HepG2 (cell line): ENCODE measurements around the gene TRAP1. TPM values are rescaled to one million over a fixed set of nuclear protein-coding genes. Genes with fewer than 3 reads are reported as not detected.

Experiments used
- FOXO1 ChIP-seq: sonication (generic); formaldehyde crosslinking; IDR thresholded peaks from 2 replicates; pipeline ENCODE4 v1.4.0; 2020; ENCODE audit warnings: missing genetic modification reagents
- GMEB1 ChIP-seq: sonication (generic); formaldehyde crosslinking; IDR thresholded peaks from 2 replicates; pipeline ENCODE4 v1.5.1; 2020; ENCODE audit warnings: missing genetic modification reagents, mild to moderate bottlenecking, borderline replicate concordance
- MBD4 ChIP-seq: IDR thresholded peaks from 2 replicates; pipeline ENCODE4 v1.6.1; 2012; ENCODE audit warnings: low read length, inconsistent platforms, borderline replicate concordance
- RELA ChIP-seq: sonication (generic); formaldehyde crosslinking; IDR thresholded peaks from 2 replicates; pipeline ENCODE4 v1.4.0; 2020; ENCODE audit warnings: missing genetic modification reagents
- TCF12 ChIP-seq, 2 experiments: fragments of 450-650 bp in 1 of 2; sonication (generic) in 1 of 2; formaldehyde crosslinking in 1 of 2; IDR thresholded peaks; 2 replicates each; pipeline versions ENCODE4 v1.6.1 to v1.8.0; 2017 to 2022; ENCODE audit warnings: antibody characterized with exemption in 1 of 2, mild to moderate bottlenecking in 1 of 2, missing genetic modification reagents in 1 of 2, moderate library complexity in 1 of 2
- ZNF180 ChIP-seq: sonication (generic); formaldehyde crosslinking; IDR thresholded peaks from 2 replicates; pipeline ENCODE4 v1.4.0; 2020; ENCODE audit warnings: low read depth, missing genetic modification reagents, borderline replicate concordance
- ZNF501 ChIP-seq: sonication (generic); formaldehyde crosslinking; IDR thresholded peaks from 2 replicates; pipeline ENCODE4 v1.5.1; 2020; ENCODE audit warnings: mild to moderate bottlenecking, moderate library complexity, missing genetic modification reagents
- ZNF777 ChIP-seq: sonication (generic); formaldehyde crosslinking; IDR thresholded peaks from 2 replicates; pipeline ENCODE4 v1.4.0; 2020; ENCODE audit warnings: missing genetic modification reagents
- ZNF790 ChIP-seq: sonication (generic); formaldehyde crosslinking; IDR thresholded peaks from 2 replicates; pipeline ENCODE4 v1.8.0; 2022; ENCODE audit warnings: missing genetic modification reagents, mild to moderate bottlenecking, borderline replicate concordance
- ZNF883 ChIP-seq: sonication (generic); formaldehyde crosslinking; IDR thresholded peaks from 2 replicates; pipeline ENCODE4 v1.5.1; 2020; ENCODE audit warnings: mild to moderate bottlenecking, missing genetic modification reagents; ENCODE audit errors: not compliant biosample characterization
- polyA plus RNA-seq, 8 experiments: library from polyadenylated mRNA; depleted of rRNA in 3 of 8; stranded (reverse) in 7 of 8; unstranded in 1 of 8; fragments of >200 nt; fragmentation: Illumina TruSeq in 4 of 8; extraction: Trizol in 4 of 8; gene quantifications; 2 replicates each; pipeline versions ENCODE4 v1.2.1 to v1.2.3, GENCODE V29; 2011 to 2016; ENCODE audit warnings: low read depth in 4 of 8, missing spikeins in 1 of 8, mixed read lengths in 1 of 8; ENCODE audit not compliant: insufficient read depth in 1 of 8
- total RNA-seq, 5 experiments: library from RNA; depleted of rRNA; stranded (reverse); fragments of >200 nt; fragmentation: Illumina TruSeq; extraction: Trizol; gene quantifications; 2 replicates each; pipeline ENCODE4 v1.2.3, GENCODE V29; 2016; ENCODE audit warnings: low read depth in 1 of 5
- TF ChIP-seq, protein P1 (sequence below): sonication (generic); formaldehyde crosslinking; IDR thresholded peaks from 2 replicates; pipeline ENCODE4 v1.4.0; 2020; ENCODE audit warnings: missing genetic modification reagents
- TF ChIP-seq, protein P2 (sequence below): sonication (generic); formaldehyde crosslinking; IDR thresholded peaks from 2 replicates; pipeline ENCODE4 v1.9.0; 2021; ENCODE audit warnings: missing genetic modification reagents, borderline replicate concordance

Gene TRAP1
- total and polyA plus RNA-seq, 2 of the 13 experiments (the other 11 are each of a cell fraction or from before 2014, with no cell fraction given): 127 to 240 TPM

DNA sequence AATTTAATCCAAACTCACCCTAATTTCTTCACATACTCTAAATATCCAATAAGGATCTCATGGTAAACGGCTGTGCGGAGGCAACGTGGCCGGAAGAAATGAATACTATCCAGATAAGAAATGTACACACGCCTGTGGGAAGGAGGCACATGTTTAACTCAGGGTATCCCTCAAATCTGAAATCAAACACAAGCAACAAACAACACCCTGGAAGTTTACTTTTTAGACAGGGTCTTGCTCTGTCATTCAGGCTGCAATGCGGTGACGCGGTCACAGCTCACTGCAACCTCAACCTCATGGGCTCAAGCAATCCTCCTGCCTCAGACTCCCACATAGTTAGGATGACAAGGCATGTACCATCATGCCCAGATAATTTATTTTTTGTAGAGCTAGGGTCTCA is 21.2 kb upstream of the TRAP1 start (continued):
- TF ChIP-seq, protein P1, sequence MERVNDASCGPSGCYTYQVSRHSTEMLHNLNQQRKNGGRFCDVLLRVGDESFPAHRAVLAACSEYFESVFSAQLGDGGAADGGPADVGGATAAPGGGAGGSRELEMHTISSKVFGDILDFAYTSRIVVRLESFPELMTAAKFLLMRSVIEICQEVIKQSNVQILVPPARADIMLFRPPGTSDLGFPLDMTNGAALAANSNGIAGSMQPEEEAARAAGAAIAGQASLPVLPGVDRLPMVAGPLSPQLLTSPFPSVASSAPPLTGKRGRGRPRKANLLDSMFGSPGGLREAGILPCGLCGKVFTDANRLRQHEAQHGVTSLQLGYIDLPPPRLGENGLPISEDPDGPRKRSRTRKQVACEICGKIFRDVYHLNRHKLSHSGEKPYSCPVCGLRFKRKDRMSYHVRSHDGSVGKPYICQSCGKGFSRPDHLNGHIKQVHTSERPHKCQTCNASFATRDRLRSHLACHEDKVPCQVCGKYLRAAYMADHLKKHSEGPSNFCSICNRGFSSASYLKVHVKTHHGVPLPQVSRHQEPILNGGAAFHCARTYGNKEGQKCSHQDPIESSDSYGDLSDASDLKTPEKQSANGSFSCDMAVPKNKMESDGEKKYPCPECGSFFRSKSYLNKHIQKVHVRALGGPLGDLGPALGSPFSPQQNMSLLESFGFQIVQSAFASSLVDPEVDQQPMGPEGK (CRISPR knock-in tag): no peak
- TF ChIP-seq GMEB1 (no peak), ZNF180 (no peak), TCF12 (IDR thresholded peaks at IDR 0.05) (no peak), TCF12 (CRISPR knock-in tag; IDR thresholded peaks at IDR 0.05) (no peak), FOXO1 (CRISPR knock-in tag) (no peak), ZNF883 (CRISPR knock-in tag) (no peak), ZNF777 (CRISPR knock-in tag) (no peak), MBD4 (no peak), ZNF501 (no peak), ZNF790 (CRISPR knock-in tag) (no peak), RELA (CRISPR knock-in tag) (no peak)
- TF ChIP-seq, protein P2, sequence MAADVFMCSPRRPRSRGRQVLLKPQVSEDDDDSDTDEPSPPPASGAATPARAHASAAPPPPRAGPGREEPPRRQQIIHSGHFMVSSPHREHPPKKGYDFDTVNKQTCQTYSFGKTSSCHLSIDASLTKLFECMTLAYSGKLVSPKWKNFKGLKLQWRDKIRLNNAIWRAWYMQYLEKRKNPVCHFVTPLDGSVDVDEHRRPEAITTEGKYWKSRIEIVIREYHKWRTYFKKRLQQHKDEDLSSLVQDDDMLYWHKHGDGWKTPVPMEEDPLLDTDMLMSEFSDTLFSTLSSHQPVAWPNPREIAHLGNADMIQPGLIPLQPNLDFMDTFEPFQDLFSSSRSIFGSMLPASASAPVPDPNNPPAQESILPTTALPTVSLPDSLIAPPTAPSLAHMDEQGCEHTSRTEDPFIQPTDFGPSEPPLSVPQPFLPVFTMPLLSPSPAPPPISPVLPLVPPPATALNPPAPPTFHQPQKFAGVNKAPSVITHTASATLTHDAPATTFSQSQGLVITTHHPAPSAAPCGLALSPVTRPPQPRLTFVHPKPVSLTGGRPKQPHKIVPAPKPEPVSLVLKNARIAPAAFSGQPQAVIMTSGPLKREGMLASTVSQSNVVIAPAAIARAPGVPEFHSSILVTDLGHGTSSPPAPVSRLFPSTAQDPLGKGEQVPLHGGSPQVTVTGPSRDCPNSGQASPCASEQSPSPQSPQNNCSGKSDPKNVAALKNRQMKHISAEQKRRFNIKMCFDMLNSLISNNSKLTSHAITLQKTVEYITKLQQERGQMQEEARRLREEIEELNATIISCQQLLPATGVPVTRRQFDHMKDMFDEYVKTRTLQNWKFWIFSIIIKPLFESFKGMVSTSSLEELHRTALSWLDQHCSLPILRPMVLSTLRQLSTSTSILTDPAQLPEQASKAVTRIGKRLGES: no peak
